Panc1 (cell line): ENCODE data around the gene HNF1B. TPM values are rescaled to one million over a fixed set of nuclear protein-coding genes. Genes with fewer than 3 reads are reported as not detected.
A peak's percentile ranks its signal among the peaks of the same experiment; 100 is the strongest.

Experiments
- ATAC-seq: fragments of 200-7000 bp; cut with Tn5 transposase; 2 replicates; pipeline ENCODE4 v1.9.1; 2020; ENCODE audit warnings: mild to moderate bottlenecking, moderate library complexity
- BruUV-seq: library from RNA; stranded (reverse); fragments of 400-500 nt; replicated peaks from 2 replicates; lab custom pipeline; 2021; lab: Mats Ljungman, UMichigan
- CTCF ChIA-PET: fragments of 300-600 bp; sonication (Branson Sonifier 250); formaldehyde crosslinking; loops from one replicate; lab custom pipeline; 2022; ENCODE audit warnings: antibody characterized with exemption; lab: Charles Lee
- POLR2A ChIA-PET: fragments of 300-600 bp; sonication (Branson Sonifier 250); formaldehyde crosslinking; loops from one replicate; lab custom pipeline; 2022; ENCODE audit warnings: antibody characterized with exemption; lab: Charles Lee
- DNase-seq: peaks from one replicate; pipeline ENCODE4 v3.0.0-alpha.2; 2010; ENCODE audit warnings: low read depth, low spot score
- H3K27ac ChIP-seq: 2 replicates; pipeline ENCODE4 v1.5.1; 2011; ENCODE audit warnings: mild to moderate bottlenecking, low read length, inconsistent platforms
- H3K27me3 ChIP-seq: fragments of 200-500 bp; sonication (Bioruptor generic); 2 replicates; pipeline ENCODE4 v1.6.0; 2014; ENCODE audit warnings: low read length, inconsistent platforms; ENCODE audit not compliant: control insufficient read depth, insufficient read depth
- H3K36me3 ChIP-seq: fragments of 200-500 bp; sonication (Bioruptor generic); 2 replicates; pipeline ENCODE4 v1.5.1; 2014; ENCODE audit warnings: inconsistent platforms, mild to moderate bottlenecking, low read length, moderate library complexity; ENCODE audit not compliant: control insufficient read depth, insufficient read depth
- H3K4me1 ChIP-seq: 2 replicates; pipeline ENCODE4 v1.5.1; 2011; ENCODE audit warnings: inconsistent platforms, mild to moderate bottlenecking, low read length, moderate library complexity; ENCODE audit not compliant: control insufficient read depth, insufficient read depth
- H3K4me3 ChIP-seq, 2 experiments: 2 replicates each; pipeline ENCODE4 v1.5.1; 2011 to 2012; ENCODE audit warnings: low read depth in 2 of 2, low read length in 2 of 2, mild to moderate bottlenecking in 2 of 2, inconsistent platforms in 1 of 2, moderate library complexity in 1 of 2
- H3K9me3 ChIP-seq: fragments of 200-500 bp; sonication (Bioruptor generic); 2 replicates; pipeline ENCODE4 v1.5.1; 2014; ENCODE audit warnings: low read depth, mild to moderate bottlenecking, inconsistent platforms, low read length, moderate library complexity; ENCODE audit not compliant: control insufficient read depth, insufficient read depth
- POLR2AphosphoS5 ChIP-seq: IDR thresholded peaks from 2 replicates; pipeline ENCODE4 v1.6.1; 2012; ENCODE audit warnings: mild to moderate bottlenecking, low read depth, low read length, moderate library complexity
- SIN3A ChIP-seq: IDR thresholded peaks from 2 replicates; pipeline ENCODE4 v1.6.1; 2012; ENCODE audit warnings: low read depth, mild to moderate bottlenecking, low read length, moderate library complexity, borderline replicate concordance; ENCODE audit not compliant: insufficient read depth
- TCF7L2 ChIP-seq: IDR thresholded peaks from 2 replicates; pipeline ENCODE4 v1.6.1; 2011; ENCODE audit warnings: mild to moderate bottlenecking, low read depth, low read length, inconsistent platforms
- in situ Hi-C: cut with HindIII; loops from 2 replicates; pipeline ENCODE4 v1.10.0; 2016; ENCODE audit warnings: low sequenced_read_pairs, low pct_unique_long_range_greater_than_20kb
- intact Hi-C: fragments of 100-400 bp; cut with micrococcal nuclease; formaldehyde crosslinking; loops from one replicate; pipeline ENCODE4 v1.10.0; 2022; ENCODE audit not compliant: unreplicated experiment
- total RNA-seq: library from RNA; stranded (reverse); gene quantifications from one replicate; pipeline ENCODE4 v1.2.1, GENCODE V29; 2021; ENCODE audit not compliant: unreplicated experiment
- TF ChIP-seq, protein P1 (sequence below), 2 experiments: IDR thresholded peaks; 2 replicates each; pipeline ENCODE4 v1.6.1; 2011 to 2012; ENCODE audit warnings: low read depth in 2 of 2, control low read depth in 1 of 2, low read length in 1 of 2, mild to moderate bottlenecking in 1 of 2, moderate library complexity in 1 of 2; ENCODE audit not compliant: insufficient read depth in 1 of 2
- TF ChIP-seq, protein P2 (sequence below): fragments of 450-650 bp; IDR thresholded peaks from 2 replicates; pipeline ENCODE4 v1.5.1; 2017; ENCODE audit warnings: mild to moderate bottlenecking

The HNF1B gene
- total RNA-seq, 1 experiment from 2014 or later, result not detected

DNA sequence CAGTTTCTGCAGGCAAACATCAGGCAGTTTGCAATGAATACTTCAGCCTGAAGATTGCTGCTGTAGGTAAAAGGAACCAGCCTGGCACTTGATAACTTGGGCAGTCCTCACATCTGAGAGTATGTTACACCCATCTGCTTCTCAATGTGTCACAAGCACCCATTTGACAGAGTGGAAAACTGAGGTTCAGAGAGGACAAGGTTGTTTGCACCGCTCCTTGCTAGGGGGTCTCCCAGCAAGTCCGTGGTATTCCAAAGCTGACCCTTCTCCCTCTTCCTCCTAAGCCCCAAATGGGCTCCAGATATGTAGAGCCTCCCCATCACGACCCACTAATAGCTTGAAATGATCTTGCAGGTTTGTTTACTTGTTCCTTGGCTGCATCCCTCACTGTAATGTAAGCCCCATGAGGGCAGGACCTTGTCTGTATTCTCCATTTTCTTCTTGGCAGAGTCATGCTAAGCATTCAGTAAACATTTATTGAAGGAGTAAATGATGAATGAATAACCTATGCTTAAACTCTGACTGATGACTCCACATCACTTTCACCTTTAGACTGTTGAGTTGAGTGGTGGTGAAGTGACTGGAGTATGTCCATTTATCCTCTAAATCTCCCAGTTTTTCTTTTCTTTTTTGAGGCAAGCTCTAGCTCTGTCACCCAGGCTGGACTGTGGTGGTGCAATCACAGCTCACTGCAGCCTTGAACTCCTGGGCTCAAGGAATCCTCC, 26.4 kb downstream of the HNF1B start:
- in situ Hi-C loops, result no loop called here
- intact Hi-C loops, result no loop called here
- Histone ChIP-seq H3K27ac (no peak overlapping the region), H3K4me3 (no peak overlapping the region), H3K27me3 (no peaks in the 10 kb centered on the region), H3K4me1 (peaks cover 11% of the 10 kb centered on the region), H3K36me3 (no peaks in the 10 kb centered on the region), H3K9me3 (no peaks in the 10 kb centered on the region)
- CTCF ChIA-PET, result interaction anchor here (0.7 kb wide), 1 partner anchor 15 kb away, joined by 4 read pairs; no protein-coding TSS in a partner anchor
- TF ChIP-seq POLR2AphosphoS5, result no peak
- no peak for TF ChIP-seq SIN3A
- TF ChIP-seq TCF7L2, result no peak
- TF ChIP-seq, protein P1, sequence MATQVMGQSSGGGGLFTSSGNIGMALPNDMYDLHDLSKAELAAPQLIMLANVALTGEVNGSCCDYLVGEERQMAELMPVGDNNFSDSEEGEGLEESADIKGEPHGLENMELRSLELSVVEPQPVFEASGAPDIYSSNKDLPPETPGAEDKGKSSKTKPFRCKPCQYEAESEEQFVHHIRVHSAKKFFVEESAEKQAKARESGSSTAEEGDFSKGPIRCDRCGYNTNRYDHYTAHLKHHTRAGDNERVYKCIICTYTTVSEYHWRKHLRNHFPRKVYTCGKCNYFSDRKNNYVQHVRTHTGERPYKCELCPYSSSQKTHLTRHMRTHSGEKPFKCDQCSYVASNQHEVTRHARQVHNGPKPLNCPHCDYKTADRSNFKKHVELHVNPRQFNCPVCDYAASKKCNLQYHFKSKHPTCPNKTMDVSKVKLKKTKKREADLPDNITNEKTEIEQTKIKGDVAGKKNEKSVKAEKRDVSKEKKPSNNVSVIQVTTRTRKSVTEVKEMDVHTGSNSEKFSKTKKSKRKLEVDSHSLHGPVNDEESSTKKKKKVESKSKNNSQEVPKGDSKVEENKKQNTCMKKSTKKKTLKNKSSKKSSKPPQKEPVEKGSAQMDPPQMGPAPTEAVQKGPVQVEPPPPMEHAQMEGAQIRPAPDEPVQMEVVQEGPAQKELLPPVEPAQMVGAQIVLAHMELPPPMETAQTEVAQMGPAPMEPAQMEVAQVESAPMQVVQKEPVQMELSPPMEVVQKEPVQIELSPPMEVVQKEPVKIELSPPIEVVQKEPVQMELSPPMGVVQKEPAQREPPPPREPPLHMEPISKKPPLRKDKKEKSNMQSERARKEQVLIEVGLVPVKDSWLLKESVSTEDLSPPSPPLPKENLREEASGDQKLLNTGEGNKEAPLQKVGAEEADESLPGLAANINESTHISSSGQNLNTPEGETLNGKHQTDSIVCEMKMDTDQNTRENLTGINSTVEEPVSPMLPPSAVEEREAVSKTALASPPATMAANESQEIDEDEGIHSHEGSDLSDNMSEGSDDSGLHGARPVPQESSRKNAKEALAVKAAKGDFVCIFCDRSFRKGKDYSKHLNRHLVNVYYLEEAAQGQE (IDR thresholded peaks at IDR 0.05; ENCODE audit: insufficient read depth in 1 of 2, low read depth in 2 of 2, low read length in 1 of 2), result no peak
- TF ChIP-seq, protein P2, sequence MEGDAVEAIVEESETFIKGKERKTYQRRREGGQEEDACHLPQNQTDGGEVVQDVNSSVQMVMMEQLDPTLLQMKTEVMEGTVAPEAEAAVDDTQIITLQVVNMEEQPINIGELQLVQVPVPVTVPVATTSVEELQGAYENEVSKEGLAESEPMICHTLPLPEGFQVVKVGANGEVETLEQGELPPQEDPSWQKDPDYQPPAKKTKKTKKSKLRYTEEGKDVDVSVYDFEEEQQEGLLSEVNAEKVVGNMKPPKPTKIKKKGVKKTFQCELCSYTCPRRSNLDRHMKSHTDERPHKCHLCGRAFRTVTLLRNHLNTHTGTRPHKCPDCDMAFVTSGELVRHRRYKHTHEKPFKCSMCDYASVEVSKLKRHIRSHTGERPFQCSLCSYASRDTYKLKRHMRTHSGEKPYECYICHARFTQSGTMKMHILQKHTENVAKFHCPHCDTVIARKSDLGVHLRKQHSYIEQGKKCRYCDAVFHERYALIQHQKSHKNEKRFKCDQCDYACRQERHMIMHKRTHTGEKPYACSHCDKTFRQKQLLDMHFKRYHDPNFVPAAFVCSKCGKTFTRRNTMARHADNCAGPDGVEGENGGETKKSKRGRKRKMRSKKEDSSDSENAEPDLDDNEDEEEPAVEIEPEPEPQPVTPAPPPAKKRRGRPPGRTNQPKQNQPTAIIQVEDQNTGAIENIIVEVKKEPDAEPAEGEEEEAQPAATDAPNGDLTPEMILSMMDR, result no peak
- no TSS peak for BruUV-seq
- ATAC-seq, result no peak
- no peak for DNase-seq
- POLR2A ChIA-PET, result no interaction called here

DNA sequence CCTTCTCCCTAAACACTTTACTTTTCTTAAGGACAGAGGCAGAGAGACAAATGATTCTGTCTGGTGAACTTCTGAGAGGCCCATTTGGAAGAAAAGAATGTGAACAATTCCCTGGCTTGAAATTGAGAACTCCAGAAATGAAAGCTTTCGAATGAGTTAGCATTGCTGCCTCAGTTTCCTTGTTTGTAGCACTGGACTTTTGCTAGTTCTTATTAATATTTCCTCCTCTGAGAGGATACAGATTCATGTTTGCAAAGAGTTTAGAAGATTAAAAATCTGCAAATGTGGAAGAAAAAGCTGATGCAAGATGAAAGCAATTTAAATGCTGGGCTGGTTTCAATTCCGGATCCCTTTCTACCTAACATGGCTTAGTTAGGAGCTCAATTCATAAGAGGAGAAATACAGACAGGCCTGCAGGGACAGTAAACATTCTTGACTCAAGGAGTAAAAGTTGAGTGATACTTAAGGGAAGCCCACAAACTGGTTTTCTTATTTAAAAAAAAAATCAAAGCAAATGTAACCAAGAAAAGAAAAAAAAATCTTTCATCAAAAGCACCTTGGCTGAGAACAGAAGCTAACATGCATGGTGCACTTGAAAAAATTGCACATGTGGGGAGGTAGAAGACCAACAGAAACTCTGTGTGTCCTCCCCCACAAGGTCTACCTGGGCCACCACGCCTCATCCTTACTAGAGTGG, 27.1 kb downstream of the HNF1B start:
- H3K27me3 ChIP-seq, result no peaks in the 10 kb centered on the region
- intact Hi-C loops, result no loop called here

More for the DNA sequence above, 27.1 kb downstream of the HNF1B start:
- CTCF ChIA-PET, result interaction anchor here (0.7 kb wide), 1 partner anchor 16 kb away, joined by 4 read pairs; no protein-coding TSS in a partner anchor
- H3K27ac ChIP-seq, result peak overlapping the region; percentile 44; the same call in 1 of the 2 replicates
- TF ChIP-seq SIN3A (no peak), POLR2AphosphoS5 (no peak), TCF7L2 (no peak)
- TF ChIP-seq, protein P2, result no peak
- TF ChIP-seq, protein P1 (IDR thresholded peaks at IDR 0.05; ENCODE audit: insufficient read depth in 1 of 2, low read depth in 2 of 2, low read length in 1 of 2), result no peak
- H3K36me3 ChIP-seq, result no peaks in the 10 kb centered on the region
- no TSS peak for BruUV-seq
- H3K9me3 ChIP-seq, result no peaks in the 10 kb centered on the region
- POLR2A ChIA-PET, result no interaction called here
- in situ Hi-C loops, result no loop called here
- peaks cover 11% of the 10 kb centered on the region for H3K4me1 ChIP-seq
- H3K4me3 ChIP-seq, result no peak overlapping the region
- ATAC-seq, result peak; percentile 21; the same call in 1 of the 2 replicates
- DNase-seq, result no peak
